HFF-Myc (cell line): ENCODE data around the gene NAT9.

ENCODE experiments used
- DNase-seq: peaks from one replicate; pipeline ENCODE4 v3.0.0-alpha.2; 2011; ENCODE audit warnings: low read depth; ENCODE audit errors: extremely low read depth
- H3K4me3 ChIP-seq: replicated peaks from 2 replicates; pipeline ENCODE4 v1.5.1; 2011; ENCODE audit warnings: low read depth, mild to moderate bottlenecking, control low read depth, low read length
- TF ChIP-seq, protein P1 (sequence below): IDR thresholded peaks from 2 replicates; pipeline ENCODE4 v1.5.1; 2012; ENCODE audit warnings: mild to moderate bottlenecking, low read depth, low read length, control low read depth; ENCODE audit errors: missing control alignments

NAT9 gene

DNA sequence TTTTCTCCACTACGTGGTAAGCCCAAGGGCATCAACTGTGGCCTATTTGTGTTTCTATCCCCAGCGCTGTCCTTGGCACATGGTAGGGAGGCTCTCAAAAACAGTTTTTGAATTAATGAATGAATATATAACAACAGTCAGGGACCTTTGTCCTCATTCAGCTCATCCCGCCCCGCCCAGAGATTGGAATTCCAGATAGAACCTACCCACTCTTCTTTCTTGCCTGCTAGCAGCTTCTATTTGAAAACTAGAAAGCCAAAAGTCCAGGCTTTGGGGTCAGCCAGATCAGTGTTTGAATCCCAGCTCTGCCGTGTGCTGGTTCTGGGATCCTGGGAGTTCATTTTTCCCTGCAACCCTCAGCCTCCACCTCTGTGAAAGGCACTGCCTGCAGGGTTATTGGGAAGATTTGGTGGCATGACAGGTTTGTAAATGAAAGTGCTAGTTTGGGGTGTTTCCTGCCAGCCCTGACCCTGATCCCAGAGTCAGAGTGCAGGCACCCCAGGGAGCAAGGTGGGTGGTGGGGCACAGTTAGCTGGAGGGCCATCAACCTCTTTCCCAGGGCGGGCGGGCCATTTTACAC is 23.2 kb downstream of the NAT9 start:
- no peak for DNase-seq
- TF ChIP-seq, protein P1, sequence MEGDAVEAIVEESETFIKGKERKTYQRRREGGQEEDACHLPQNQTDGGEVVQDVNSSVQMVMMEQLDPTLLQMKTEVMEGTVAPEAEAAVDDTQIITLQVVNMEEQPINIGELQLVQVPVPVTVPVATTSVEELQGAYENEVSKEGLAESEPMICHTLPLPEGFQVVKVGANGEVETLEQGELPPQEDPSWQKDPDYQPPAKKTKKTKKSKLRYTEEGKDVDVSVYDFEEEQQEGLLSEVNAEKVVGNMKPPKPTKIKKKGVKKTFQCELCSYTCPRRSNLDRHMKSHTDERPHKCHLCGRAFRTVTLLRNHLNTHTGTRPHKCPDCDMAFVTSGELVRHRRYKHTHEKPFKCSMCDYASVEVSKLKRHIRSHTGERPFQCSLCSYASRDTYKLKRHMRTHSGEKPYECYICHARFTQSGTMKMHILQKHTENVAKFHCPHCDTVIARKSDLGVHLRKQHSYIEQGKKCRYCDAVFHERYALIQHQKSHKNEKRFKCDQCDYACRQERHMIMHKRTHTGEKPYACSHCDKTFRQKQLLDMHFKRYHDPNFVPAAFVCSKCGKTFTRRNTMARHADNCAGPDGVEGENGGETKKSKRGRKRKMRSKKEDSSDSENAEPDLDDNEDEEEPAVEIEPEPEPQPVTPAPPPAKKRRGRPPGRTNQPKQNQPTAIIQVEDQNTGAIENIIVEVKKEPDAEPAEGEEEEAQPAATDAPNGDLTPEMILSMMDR: no peak
- H3K4me3 ChIP-seq: no peak overlapping the region

DNA sequence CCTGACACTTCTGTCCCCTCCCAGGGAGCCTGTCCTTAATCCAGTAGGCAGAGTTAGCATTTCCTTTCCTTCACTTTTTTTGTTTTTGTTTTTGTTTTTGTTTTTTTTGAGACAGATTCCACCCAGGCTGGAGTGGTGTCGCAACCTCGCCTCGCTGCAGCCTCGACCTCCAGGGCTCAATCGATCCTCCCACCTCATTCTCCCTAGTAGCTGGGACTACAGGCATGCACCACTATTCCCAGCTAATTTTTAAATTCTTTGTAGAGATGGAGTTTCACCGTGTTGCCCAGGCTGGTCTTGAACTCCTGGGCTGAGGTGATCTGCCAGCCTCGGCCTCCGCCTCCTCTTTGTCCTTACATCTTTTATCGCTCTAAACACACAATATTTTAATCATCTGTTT is 23.7 kb downstream of the NAT9 start:
- H3K4me3 ChIP-seq: no peak overlapping the region
- DNase-seq: no peak

DNA sequence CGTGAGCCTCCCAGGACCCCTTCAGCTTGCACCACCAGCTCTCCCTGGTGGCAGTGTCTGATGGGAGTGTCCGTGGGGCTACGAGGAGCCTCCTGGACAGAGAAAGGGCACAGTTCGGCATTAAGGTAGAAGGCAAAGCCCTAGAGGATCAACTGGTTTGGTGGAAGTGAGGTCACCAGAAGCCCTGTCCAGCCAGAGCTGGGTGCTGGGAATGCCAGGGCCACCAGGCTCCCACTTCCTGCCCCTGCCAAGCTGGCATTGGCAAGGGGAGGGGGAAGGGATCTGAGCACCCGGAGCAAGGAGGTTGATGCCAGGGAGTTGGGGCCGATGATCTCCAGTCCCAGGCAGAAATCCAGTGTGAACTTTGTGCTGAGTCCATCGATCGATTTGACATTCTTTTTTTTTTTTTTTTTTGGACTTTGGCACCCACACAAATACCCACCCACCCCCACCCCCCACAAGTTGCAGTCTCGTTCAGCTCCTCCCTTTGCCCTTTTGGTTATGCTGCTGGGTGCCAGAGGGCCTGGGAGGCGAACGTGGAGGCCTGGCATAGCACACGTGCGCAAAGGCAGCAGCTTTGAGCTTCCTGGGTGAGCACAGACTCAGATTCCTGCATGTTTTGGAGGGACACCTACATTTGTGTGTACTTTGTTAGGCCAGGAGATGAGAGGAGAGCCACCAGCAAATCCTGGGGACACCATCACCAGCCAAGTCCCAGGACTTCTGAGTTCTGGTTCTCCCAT is 25.6 kb downstream of the NAT9 start:
- DNase-seq: no peak
- TF ChIP-seq, protein P1: no peak
- H3K4me3 ChIP-seq: peak overlapping the region; percentile 81

More for the DNA sequence above, 23.7 kb downstream of the NAT9 start:
- TF ChIP-seq, protein P1: no peak

DNA sequence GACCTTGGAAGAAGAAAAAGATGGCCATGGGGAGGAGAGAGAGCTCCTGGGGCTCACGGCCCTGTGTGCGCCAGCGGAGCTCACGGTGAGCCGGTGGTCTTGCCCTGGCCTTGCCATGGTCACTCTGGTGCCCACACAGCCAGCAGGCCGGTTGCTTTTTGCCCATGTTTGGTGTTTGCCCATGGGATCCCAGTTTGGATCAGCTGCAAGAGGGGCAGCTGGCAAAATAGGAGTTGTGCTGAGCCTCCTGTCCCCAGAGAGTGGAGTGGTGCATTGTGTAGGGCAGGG is 26.2 kb downstream of the NAT9 start:
- H3K4me3 ChIP-seq: peak overlapping the region; percentile 81
- DNase-seq: no peak
- TF ChIP-seq, protein P1: no peak

DNA sequence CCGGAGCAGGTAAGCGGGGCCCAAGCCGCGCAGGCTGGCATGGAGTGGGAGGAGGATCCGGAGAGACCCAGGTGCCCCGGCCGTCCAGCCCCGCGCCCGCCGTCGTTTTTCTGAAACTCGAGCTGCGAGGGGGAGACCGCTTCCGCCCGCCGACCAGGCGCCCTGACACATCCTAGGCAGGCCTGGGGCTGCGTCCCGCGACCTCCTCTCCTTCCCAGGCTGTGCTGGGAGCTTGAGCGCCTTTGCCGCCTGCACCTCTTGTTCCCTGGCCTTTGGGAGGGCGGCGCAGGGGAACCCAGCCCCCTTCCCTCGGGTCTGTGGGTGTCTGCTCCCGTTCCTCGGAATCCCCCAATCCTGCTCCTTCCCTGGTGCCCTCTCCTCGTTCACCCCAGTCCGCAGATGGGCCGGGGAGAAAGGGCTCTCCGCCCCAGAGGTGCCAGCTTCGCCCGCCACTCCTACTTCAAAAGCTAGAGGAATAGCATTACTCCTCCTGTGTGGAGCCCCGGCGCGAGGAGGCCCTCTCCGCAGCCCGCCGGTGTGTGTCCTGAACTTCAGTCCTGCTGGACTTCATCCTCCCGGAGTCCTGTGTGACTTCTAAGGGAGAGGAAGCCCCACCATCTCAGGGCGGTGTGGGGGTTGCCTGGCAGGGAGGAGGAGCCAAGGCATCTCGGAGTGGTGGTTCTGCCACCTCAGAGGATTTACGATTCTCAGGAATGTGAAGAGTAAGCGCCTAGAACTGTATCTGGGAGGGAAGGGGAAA is 26.7 kb downstream of the NAT9 start:
- no peak for DNase-seq
- peak overlapping the region; percentile 81 for H3K4me3 ChIP-seq
- TF ChIP-seq, protein P1: no peak

DNA sequence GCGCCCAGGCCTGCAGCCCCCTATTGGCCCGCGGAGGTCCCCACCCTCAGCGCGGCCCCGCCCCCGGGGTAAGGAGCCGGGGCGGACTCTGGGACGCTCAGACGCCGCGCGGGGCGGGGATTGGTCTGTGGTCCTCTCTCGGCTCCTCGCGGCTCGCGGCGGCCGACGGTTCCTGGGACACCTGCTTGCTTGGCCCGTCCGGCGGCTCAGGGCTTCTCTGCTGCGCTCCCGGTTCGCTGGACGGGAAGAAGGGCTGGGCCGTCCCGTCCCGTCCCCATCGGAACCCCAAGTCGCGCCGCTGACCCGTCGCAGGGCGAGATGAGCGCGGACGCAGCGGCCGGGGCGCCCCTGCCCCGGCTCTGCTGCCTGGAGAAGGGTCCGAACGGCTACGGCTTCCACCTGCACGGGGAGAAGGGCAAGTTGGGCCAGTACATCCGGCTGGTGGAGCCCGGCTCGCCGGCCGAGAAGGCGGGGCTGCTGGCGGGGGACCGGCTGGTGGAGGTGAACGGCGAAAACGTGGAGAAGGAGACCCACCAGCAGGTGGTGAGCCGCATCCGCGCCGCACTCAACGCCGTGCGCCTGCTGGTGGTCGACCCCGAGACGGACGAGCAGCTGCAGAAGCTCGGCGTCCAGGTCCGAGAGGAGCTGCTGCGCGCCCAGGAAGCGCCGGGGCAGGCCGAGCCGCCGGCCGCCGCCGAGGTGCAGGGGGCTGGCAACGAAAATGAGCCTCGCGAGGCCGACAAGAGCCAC is 27.4 kb downstream of the NAT9 start, which contains the start of gene NHERF1:
NHERF1 (plus strand) TSS at position 100 of the 750 bp plus-strand sequence; CDS start at position 319, 219 bp downstream.
- DNase-seq: peak; percentile 40
- TF ChIP-seq, protein P1: no peak
- H3K4me3 ChIP-seq: peak within 1 kb of the TSS; percentile 81
